HEK293 (cell line): ENCODE measurements around the gene CRTC3.

ENCODE experiments used
- CTCF ChIA-PET: fragments of 350-600 bp; formaldehyde crosslinking; extraction: SDS; loops from one replicate; lab custom pipeline; 2021; ENCODE audit warnings: antibody characterized with exemption; lab: Yijun Ruan, JAX
- POLR2A ChIA-PET: fragments of 300-600 bp; formaldehyde crosslinking; extraction: SDS; loops from one replicate; lab custom pipeline; 2020; ENCODE audit warnings: antibody characterized with exemption, inconsistent platforms; lab: Yijun Ruan, JAX
- H3K27ac ChIP-seq: fragments of 200-500 bp; sonication (Bioruptor generic); 2 replicates; pipeline ENCODE4 v1.5.1; 2014; ENCODE audit warnings: low read depth, low read length, control low read depth, inconsistent platforms; ENCODE audit errors: extremely low read depth
- H3K36me3 ChIP-seq, 2 experiments: fragments of 200-500 bp in 1 of 2; sonication (Bioruptor generic) in 1 of 2; 1 replicate in 1 of 2; 2 replicates in 1 of 2; pipeline ENCODE4 v1.5.1; 2014 to 2017; ENCODE audit warnings: inconsistent platforms in 2 of 2, low read length in 2 of 2; ENCODE audit not compliant: control insufficient read depth in 2 of 2, insufficient read depth in 1 of 2
- H3K4me1 ChIP-seq: fragments of 200-500 bp; sonication (Bioruptor generic); 2 replicates; pipeline ENCODE4 v1.5.1; 2014; ENCODE audit warnings: mild to moderate bottlenecking, low read length, inconsistent platforms; ENCODE audit not compliant: control insufficient read depth, insufficient read depth
- H3K4me3 ChIP-seq: 2 replicates; pipeline ENCODE4 v1.5.1; 2011; ENCODE audit warnings: low read depth, mild to moderate bottlenecking, control low read depth, low read length, moderate library complexity
- H3K9me3 ChIP-seq: fragments of 200-500 bp; sonication (Bioruptor generic); 2 replicates; pipeline ENCODE4 v1.5.1; 2014; ENCODE audit warnings: low read depth, low read length, inconsistent platforms; ENCODE audit not compliant: control insufficient read depth, insufficient read depth
- CTCF ChIP-seq: fragments of 450-650 bp; formaldehyde crosslinking; IDR thresholded peaks from 2 replicates; pipeline ENCODE4 v1.5.1; 2016; ENCODE audit warnings: missing biosample characterization, missing genetic modification characterization
- GLIS2 ChIP-seq: fragments of 450-650 bp; formaldehyde crosslinking; IDR thresholded peaks from 2 replicates; pipeline ENCODE4 v1.5.1; 2016; ENCODE audit warnings: missing biosample characterization, missing genetic modification characterization
- PRDM10 ChIP-seq: fragments of 450-650 bp; formaldehyde crosslinking; IDR thresholded peaks from 2 replicates; pipeline ENCODE4 v1.5.1; 2016; ENCODE audit warnings: missing biosample characterization, missing genetic modification characterization
- SCRT2 ChIP-seq: fragments of 450-650 bp; formaldehyde crosslinking; IDR thresholded peaks from 2 replicates; pipeline ENCODE4 v1.5.1; 2016; ENCODE audit warnings: missing biosample characterization, missing genetic modification characterization
- SP3 ChIP-seq: fragments of 450-650 bp; formaldehyde crosslinking; IDR thresholded peaks from 2 replicates; pipeline ENCODE4 v1.5.1; 2016; ENCODE audit warnings: missing biosample characterization, missing genetic modification characterization
- SP7 ChIP-seq: fragments of 450-650 bp; formaldehyde crosslinking; IDR thresholded peaks from 2 replicates; pipeline ENCODE4 v1.5.1; 2016; ENCODE audit warnings: missing biosample characterization, missing genetic modification characterization
- TCF7L2 ChIP-seq: IDR thresholded peaks from 2 replicates; pipeline ENCODE4 v1.6.1; 2011; ENCODE audit warnings: low read depth, mild to moderate bottlenecking, inconsistent platforms, low read length, moderate library complexity, borderline replicate concordance
- ZBTB7A ChIP-seq: fragments of 450-650 bp; formaldehyde crosslinking; IDR thresholded peaks from 2 replicates; pipeline ENCODE4 v1.5.1; 2016; ENCODE audit warnings: low read depth, missing biosample characterization, missing genetic modification characterization
- ZNF114 ChIP-seq: fragments of 450-650 bp; formaldehyde crosslinking; IDR thresholded peaks from 2 replicates; pipeline ENCODE4 v1.5.0; 2017; ENCODE audit warnings: missing biosample characterization, missing genetic modification characterization
- ZNF19 ChIP-seq: fragments of 450-650 bp; formaldehyde crosslinking; IDR thresholded peaks from 2 replicates; pipeline ENCODE4; 2016; ENCODE audit warnings: missing biosample characterization, missing genetic modification characterization, low read depth
- ZNF2 ChIP-seq: fragments of 450-650 bp; formaldehyde crosslinking; IDR thresholded peaks from 2 replicates; pipeline ENCODE4 v1.5.1; 2016; ENCODE audit warnings: missing biosample characterization, missing genetic modification characterization
- ZNF488 ChIP-seq: fragments of 450-650 bp; formaldehyde crosslinking; IDR thresholded peaks from 2 replicates; pipeline ENCODE4 v1.5.1; 2016; ENCODE audit warnings: missing biosample characterization, missing genetic modification characterization
- ZNF585B ChIP-seq: fragments of 450-650 bp; formaldehyde crosslinking; IDR thresholded peaks from 2 replicates; pipeline ENCODE4 v1.5.1; 2016; ENCODE audit warnings: missing biosample characterization, missing genetic modification characterization
- ZNF610 ChIP-seq: fragments of 450-650 bp; formaldehyde crosslinking; IDR thresholded peaks from 2 replicates; pipeline ENCODE4 v1.5.1; 2016; ENCODE audit warnings: missing biosample characterization, missing genetic modification characterization, borderline replicate concordance
- ZNF660 ChIP-seq: fragments of 450-650 bp; IDR thresholded peaks from 2 replicates; pipeline ENCODE4 v1.5.1; 2018; ENCODE audit warnings: missing biosample characterization, mild to moderate bottlenecking, missing genetic modification characterization
- ZNF664 ChIP-seq: fragments of 450-650 bp; formaldehyde crosslinking; IDR thresholded peaks from 2 replicates; pipeline ENCODE4 v1.5.1; 2016; ENCODE audit warnings: missing biosample characterization, missing genetic modification characterization
- TF ChIP-seq, protein P1 (sequence below): fragments of 450-650 bp; formaldehyde crosslinking; IDR thresholded peaks from 2 replicates; pipeline ENCODE4 v1.5.1; 2016; ENCODE audit warnings: missing biosample characterization, missing genetic modification characterization
- TF ChIP-seq, protein P2 (sequence below): IDR thresholded peaks from 2 replicates; pipeline ENCODE4 v1.6.1; 2011; ENCODE audit warnings: mild to moderate bottlenecking, low read depth, low read length, borderline replicate concordance
- TF ChIP-seq, protein P3 (sequence below): fragments of 450-650 bp; formaldehyde crosslinking; IDR thresholded peaks from 2 replicates; pipeline ENCODE4; 2016; ENCODE audit warnings: missing biosample characterization, missing genetic modification characterization

Gene CRTC3

DNA sequence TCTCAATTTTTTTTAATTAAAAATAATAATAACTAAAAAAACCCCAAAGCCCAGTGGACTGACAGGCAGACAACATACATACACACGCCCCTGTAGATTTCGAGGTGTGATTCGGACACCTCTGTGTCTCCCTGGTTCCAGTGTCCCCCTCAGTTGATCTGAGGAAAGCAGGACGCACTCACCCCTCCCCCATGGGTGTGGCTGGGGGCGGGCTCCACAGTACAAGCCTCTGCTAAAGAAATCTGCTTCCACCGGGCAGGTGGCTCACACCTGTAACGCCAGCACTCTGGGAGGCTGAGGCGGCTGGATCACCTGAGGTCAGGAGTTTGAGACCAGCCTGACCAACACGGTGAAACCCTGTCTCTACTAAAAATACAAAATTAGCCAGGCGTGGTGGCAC, 153.6 kb downstream of the CRTC3 start:
- TF ChIP-seq SP3 (tag by site-specific recombination) (no peak), ZNF19 (no peak), ZNF664 (tag by site-specific recombination) (no peak), ZNF660 (tag by site-specific recombination) (no peak), PRDM10 (tag by site-specific recombination) (no peak), CTCF (tag by site-specific recombination) (no peak), SCRT2 (tag by site-specific recombination) (no peak), ZNF488 (tag by site-specific recombination) (no peak), ZNF610 (no peak), ZNF114 (tag by site-specific recombination) (no peak), GLIS2 (no peak)
- TF ChIP-seq, protein P1, sequence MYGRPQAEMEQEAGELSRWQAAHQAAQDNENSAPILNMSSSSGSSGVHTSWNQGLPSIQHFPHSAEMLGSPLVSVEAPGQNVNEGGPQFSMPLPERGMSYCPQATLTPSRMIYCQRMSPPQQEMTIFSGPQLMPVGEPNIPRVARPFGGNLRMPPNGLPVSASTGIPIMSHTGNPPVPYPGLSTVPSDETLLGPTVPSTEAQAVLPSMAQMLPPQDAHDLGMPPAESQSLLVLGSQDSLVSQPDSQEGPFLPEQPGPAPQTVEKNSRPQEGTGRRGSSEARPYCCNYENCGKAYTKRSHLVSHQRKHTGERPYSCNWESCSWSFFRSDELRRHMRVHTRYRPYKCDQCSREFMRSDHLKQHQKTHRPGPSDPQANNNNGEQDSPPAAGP (tag by site-specific recombination) = no peak
- TF ChIP-seq, protein P2, sequence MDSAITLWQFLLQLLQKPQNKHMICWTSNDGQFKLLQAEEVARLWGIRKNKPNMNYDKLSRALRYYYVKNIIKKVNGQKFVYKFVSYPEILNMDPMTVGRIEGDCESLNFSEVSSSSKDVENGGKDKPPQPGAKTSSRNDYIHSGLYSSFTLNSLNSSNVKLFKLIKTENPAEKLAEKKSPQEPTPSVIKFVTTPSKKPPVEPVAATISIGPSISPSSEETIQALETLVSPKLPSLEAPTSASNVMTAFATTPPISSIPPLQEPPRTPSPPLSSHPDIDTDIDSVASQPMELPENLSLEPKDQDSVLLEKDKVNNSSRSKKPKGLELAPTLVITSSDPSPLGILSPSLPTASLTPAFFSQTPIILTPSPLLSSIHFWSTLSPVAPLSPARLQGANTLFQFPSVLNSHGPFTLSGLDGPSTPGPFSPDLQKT = no peak
- TF ChIP-seq, protein P3, sequence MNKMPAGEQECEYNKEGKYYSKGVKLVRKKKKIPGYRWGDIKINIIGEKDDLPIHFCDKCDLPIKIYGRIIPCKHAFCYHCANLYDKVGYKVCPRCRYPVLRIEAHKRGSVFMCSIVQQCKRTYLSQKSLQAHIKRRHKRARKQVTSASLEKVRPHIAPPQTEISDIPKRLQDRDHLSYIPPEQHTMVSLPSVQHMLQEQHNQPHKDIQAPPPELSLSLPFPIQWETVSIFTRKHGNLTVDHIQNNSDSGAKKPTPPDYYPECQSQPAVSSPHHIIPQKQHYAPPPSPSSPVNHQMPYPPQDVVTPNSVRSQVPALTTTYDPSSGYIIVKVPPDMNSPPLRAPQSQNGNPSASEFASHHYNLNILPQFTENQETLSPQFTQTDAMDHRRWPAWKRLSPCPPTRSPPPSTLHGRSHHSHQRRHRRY (tag by site-specific recombination) = no peak
- TF ChIP-seq, all 188 proteins: peak for 0
- CTCF ChIA-PET = interaction anchor here (0.8 kb wide), 1 partner anchor 10 kb away, joined by 3 read pairs; no protein-coding TSS in a partner anchor
- Histone ChIP-seq H3K27ac (no peak overlapping the region), H3K9me3 (no peaks in the 10 kb centered on the region), H3K4me1 (no peaks in the 10 kb centered on the region), H3K4me3 (no peak overlapping the region), H3K36me3 (no peaks in the 10 kb centered on the region)
- POLR2A ChIA-PET = no interaction called here

- Histone ChIP-seq H3K27ac (no peak overlapping the region), H3K4me1 (no peaks in the 10 kb centered on the region), H3K36me3 (no peaks in the 10 kb centered on the region), H3K4me3 (no peak overlapping the region), H3K9me3 (no peaks in the 10 kb centered on the region)
- TF ChIP-seq ZBTB7A (no peak), SP7 (tag by site-specific recombination) (no peak), TCF7L2 (no peak), ZNF585B (tag by site-specific recombination) (no peak), ZNF2 (tag by site-specific recombination) (no peak), ZNF114 (tag by site-specific recombination) (no peak), ZNF488 (tag by site-specific recombination) (no peak)
- TF ChIP-seq, protein P1 (tag by site-specific recombination) = no peak
- ChIA-PET POLR2A (interaction anchor here (1.1 kb wide), 1 partner anchor 33 kb away, joined by 3 read pairs; the partner anchor contains the start of gene BLM), CTCF (no interaction called here)
Measured at GRCh38 chr15:90683876-90684275, 154.2 kb downstream of the CRTC3 start.
